Measurements from ENCODE around the gene NAA80. TPM values are rescaled to one million over a fixed set of nuclear protein-coding genes. Genes with fewer than 3 reads are reported as not detected.

The NAA80 gene
- total RNA-seq, 1 experiment from 2014 or later: 2.2 TPM

- DNase-seq (ENCODE audit: low read depth in 1 of 2, low spot score in 2 of 2): no peak
- no peaks in the 10 kb centered on the region for H3K27me3 ChIP-seq (replicated peaks)
- no peaks in the 10 kb centered on the region for H3K36me3 ChIP-seq
- no peak overlapping the region for H3K4me3 ChIP-seq
- H3K9me3 ChIP-seq (replicated peaks): no peaks in the 10 kb centered on the region
- H3K27ac ChIP-seq: no peak overlapping the region
- H3K4me1 ChIP-seq (replicated peaks): peaks cover 41% of the 10 kb centered on the region
Measured at GRCh38 chr3:50270422-50271224, 28.6 kb downstream of the NAA80 start.

DNA sequence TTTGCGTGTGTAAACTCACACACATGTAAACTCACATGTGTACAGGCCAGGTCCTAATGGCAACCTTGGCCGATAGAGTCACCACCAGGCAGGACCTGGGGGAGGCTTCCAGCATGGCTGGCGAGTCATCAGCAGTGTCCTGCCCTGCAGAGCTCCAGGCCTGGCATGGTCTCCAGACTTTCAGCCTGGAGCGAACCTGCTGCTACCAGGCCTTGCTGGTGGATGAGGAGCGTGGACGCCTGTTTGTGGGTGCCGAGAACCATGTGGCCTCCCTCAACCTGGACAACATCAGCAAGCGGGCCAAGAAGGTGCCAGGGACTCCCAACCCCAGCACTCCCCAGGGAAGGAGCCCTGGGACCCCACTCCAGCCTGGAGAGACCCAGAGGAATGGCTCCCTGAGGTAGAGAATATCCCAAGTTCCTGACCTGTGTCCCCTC lies 29.2 kb downstream of the NAA80 start:
- Histone ChIP-seq H3K4me1 (replicated peaks) (peaks cover 47% of the 10 kb centered on the region), H3K4me3 (no peak overlapping the region), H3K9me3 (replicated peaks) (no peaks in the 10 kb centered on the region), H3K36me3 (no peaks in the 10 kb centered on the region), H3K27me3 (replicated peaks) (no peaks in the 10 kb centered on the region), H3K27ac (no peak overlapping the region)
- DNase-seq (ENCODE audit: low read depth in 1 of 2, low spot score in 2 of 2): no peak

DNA sequence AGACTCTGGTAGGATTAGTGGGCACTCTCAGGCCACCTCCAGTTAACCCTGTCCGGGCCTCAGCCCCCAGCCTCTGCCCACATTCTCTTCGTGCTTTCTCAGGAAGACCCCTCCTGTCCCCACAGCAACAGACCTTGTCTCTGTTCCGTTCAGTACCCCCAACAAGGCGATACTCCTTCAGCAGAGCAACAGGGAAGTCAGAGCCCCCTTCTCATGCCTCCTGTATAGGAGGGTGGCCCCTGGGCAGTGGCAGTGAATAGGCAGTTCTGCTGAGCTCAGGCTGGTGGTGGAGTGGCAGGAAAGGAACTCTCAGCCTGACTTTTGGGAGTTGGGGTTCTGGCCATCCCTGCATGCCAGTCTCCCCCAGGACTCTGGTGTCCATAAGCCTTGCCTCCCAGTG lies 29.7 kb downstream of the NAA80 start:
- no peak overlapping the region for H3K4me3 ChIP-seq
- no peaks in the 10 kb centered on the region for H3K36me3 ChIP-seq
- no peak overlapping the region for H3K27ac ChIP-seq
- no peaks in the 10 kb centered on the region for H3K27me3 ChIP-seq (replicated peaks)
- H3K9me3 ChIP-seq (replicated peaks): no peaks in the 10 kb centered on the region
- H3K4me1 ChIP-seq (replicated peaks): peaks cover 53% of the 10 kb centered on the region
- no peak for DNase-seq (ENCODE audit: low read depth in 1 of 2, low spot score in 2 of 2)

DNA sequence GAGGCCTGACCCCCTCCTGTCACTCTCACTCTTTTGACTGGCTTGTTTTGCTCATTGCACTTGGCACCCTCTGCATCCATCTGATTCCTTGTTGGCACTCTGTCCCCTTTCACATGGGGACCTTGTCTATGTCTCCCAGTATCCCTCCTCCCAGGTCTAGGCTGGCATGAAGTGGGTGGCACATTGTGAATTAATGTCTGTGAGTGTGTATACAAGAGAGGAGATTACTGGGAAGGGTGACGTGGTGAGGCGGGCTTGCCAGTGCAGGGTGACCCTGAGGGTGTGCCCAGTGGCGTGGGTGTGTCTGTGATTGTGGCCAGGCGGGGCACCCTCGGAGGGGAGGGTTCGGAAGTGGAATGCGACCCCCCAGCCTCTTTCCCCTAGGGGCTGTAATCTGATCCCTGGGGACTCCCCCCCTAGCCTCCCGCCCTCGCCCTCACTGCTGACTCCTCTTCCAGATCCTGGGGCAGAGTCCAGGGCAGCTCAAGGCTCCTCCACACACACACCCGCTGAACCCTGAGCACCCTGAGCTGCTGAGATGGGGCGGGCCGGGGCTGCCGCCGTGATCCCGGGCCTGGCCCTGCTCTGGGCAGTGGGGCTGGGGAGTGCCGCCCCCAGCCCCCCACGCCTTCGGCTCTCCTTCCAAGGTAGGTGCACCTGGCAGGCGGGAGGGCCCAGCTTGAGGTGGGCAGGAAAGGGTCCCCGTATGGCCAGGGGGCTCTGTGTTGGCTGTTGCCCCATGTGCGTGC lies 30.3 kb downstream of the NAA80 start, which contains the start of gene SEMA3B:
Gene SEMA3B, plus strand, starts transcription at position 445 of the 749 bp plus-strand sequence. Its CDS starts 94 bp downstream, at position 539.
- DNase-seq (ENCODE audit: low read depth in 1 of 2, low spot score in 2 of 2): peak; percentile 52 to 74
- Histone ChIP-seq H3K36me3 (no peaks in the 10 kb centered on the region), H3K27me3 (replicated peaks) (no peaks in the 10 kb centered on the region), H3K27ac (no peak within 1 kb of the TSS), H3K4me1 (replicated peaks) (peaks cover 58% of the 10 kb centered on the region), H3K9me3 (replicated peaks) (no peaks in the 10 kb centered on the region), H3K4me3 (no peak within 1 kb of the TSS)

DNA sequence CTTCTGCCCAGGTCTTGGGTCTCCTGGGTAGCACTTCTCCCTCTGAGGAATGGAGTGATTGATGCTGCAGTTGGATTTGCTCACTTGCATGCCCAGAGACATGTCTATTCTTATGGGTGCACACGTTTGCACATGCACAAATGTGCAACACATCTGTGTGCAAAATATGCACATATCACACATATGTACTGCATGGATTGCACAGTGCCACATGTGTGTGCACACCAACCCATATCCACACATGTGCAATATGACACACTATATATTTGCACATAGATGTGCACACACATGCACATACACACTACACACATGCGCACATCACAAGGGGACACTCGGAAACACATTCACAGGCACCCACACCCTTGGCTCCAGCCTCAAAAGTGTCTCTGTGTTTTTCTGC lies 30.9 kb downstream of the NAA80 start:
- Histone ChIP-seq H3K27ac (no peak overlapping the region), H3K36me3 (no peaks in the 10 kb centered on the region), H3K27me3 (replicated peaks) (no peaks in the 10 kb centered on the region), H3K4me3 (no peak overlapping the region), H3K9me3 (replicated peaks) (no peaks in the 10 kb centered on the region), H3K4me1 (replicated peaks) (peaks cover 60% of the 10 kb centered on the region)
- no peak for DNase-seq (ENCODE audit: low read depth in 1 of 2, low spot score in 2 of 2)

GRCh38 chr3:50267280-50267913 lies 31.8 kb downstream of the NAA80 start:
- no peaks in the 10 kb centered on the region for H3K9me3 ChIP-seq (replicated peaks)
- no peak overlapping the region for H3K27ac ChIP-seq
- no peak for DNase-seq (ENCODE audit: low read depth in 1 of 2, low spot score in 2 of 2)
- H3K36me3 ChIP-seq: no peaks in the 10 kb centered on the region
- peaks cover 56% of the 10 kb centered on the region for H3K4me1 ChIP-seq (replicated peaks)
- no peaks in the 10 kb centered on the region for H3K27me3 ChIP-seq (replicated peaks)
- H3K4me3 ChIP-seq: peak overlapping the region; percentile 16; the same call in 1 of the 2 replicates

GRCh38 chr3:50266836-50267235 lies 32.4 kb downstream of the NAA80 start:
- H3K9me3 ChIP-seq (replicated peaks): no peaks in the 10 kb centered on the region
- H3K36me3 ChIP-seq: peaks cover under 1% of the 10 kb centered on the region; the same call in 1 of the 2 replicates
- H3K27ac ChIP-seq: no peak overlapping the region
- no peak overlapping the region; the same call in 1 of the 2 replicates for H3K4me3 ChIP-seq
- H3K27me3 ChIP-seq (replicated peaks): no peaks in the 10 kb centered on the region
- H3K4me1 ChIP-seq (replicated peaks): peaks cover 56% of the 10 kb centered on the region
- no peak for DNase-seq (ENCODE audit: low read depth in 1 of 2, low spot score in 2 of 2)

DNA sequence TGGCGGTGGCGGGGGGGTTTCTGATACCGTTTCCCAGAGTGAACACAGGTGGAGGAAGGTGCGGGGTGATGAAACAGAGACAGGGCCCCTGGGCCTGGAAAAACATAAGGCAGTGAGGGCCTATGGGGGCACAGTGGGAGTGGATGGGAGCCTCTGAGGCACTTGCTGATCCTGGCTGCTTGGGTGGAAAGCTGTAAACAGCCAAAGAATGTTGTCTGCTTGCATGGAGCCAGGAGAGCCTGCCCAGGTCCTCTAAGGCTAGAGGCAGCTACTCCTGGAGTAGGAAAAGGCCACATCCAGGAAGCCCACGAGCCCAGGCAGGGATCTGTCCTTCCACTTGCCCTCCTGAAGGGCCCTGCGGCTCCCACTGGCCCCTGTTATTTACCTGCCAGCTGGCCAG lies 33.2 kb downstream of the NAA80 start:
- Histone ChIP-seq H3K4me3 (no peak overlapping the region), H3K4me1 (replicated peaks) (peaks cover 61% of the 10 kb centered on the region), H3K36me3 (peaks cover 3% of the 10 kb centered on the region; the same call in 1 of the 2 replicates), H3K27me3 (replicated peaks) (no peaks in the 10 kb centered on the region), H3K27ac (no peak overlapping the region), H3K9me3 (replicated peaks) (no peaks in the 10 kb centered on the region)
- no peak for DNase-seq (ENCODE audit: low read depth in 1 of 2, low spot score in 2 of 2)

- Histone ChIP-seq H3K36me3 (peaks cover 7% of the 10 kb centered on the region; the same call in 1 of the 2 replicates), H3K4me1 (replicated peaks) (peaks cover 65% of the 10 kb centered on the region), H3K27ac (peak overlapping the region; percentile 72), H3K9me3 (replicated peaks) (no peaks in the 10 kb centered on the region), H3K27me3 (replicated peaks) (no peaks in the 10 kb centered on the region), H3K4me3 (no peak overlapping the region)
- DNase-seq (ENCODE audit: low read depth in 1 of 2, low spot score in 2 of 2): no peak
Measured at GRCh38 chr3:50265571-50265970, 33.6 kb downstream of the NAA80 start.

DNA sequence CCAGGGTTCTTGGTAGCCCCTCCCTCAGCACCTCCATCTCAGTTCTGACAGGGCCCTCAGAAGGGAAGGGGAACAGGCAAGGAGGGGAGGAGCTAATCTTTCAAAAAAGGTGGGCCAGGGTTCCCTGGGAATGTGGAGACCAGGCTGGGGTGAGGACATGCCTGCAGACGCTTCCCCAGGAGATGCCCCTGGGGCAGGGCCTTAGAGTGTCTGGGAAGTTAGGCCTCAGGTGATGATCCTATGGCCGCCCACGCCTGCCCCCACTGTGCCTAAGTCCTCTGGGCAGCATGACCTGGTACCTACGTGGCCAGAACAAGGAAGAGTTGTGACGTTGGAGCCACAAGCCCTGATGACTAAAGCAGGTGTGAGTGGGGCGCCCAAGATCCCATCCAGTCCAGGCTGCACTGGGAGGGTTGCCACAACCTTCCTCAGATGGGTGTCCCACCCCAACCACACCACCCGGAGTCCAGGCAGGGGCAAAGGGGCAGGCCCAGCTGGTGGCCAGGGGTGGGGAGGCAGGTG lies 34.2 kb downstream of the NAA80 start:
- Histone ChIP-seq H3K9me3 (replicated peaks) (no peaks in the 10 kb centered on the region), H3K27me3 (replicated peaks) (no peaks in the 10 kb centered on the region), H3K27ac (peak overlapping the region; percentile 72), H3K36me3 (peaks cover 7% of the 10 kb centered on the region; the same call in 1 of the 2 replicates), H3K4me1 (replicated peaks) (peaks cover 66% of the 10 kb centered on the region), H3K4me3 (no peak overlapping the region)
- no peak for DNase-seq (ENCODE audit: low read depth in 1 of 2, low spot score in 2 of 2)

- Histone ChIP-seq H3K36me3 (peaks cover 11% of the 10 kb centered on the region), H3K4me1 (replicated peaks) (peaks cover 65% of the 10 kb centered on the region), H3K9me3 (replicated peaks) (no peaks in the 10 kb centered on the region), H3K27me3 (replicated peaks) (no peaks in the 10 kb centered on the region), H3K4me3 (no peak overlapping the region), H3K27ac (peak overlapping the region; percentile 72)
- peak; percentile 91 to 92 for DNase-seq (ENCODE audit: low read depth in 1 of 2, low spot score in 2 of 2)
Measured at GRCh38 chr3:50264383-50264963, 34.7 kb downstream of the NAA80 start.

DNA sequence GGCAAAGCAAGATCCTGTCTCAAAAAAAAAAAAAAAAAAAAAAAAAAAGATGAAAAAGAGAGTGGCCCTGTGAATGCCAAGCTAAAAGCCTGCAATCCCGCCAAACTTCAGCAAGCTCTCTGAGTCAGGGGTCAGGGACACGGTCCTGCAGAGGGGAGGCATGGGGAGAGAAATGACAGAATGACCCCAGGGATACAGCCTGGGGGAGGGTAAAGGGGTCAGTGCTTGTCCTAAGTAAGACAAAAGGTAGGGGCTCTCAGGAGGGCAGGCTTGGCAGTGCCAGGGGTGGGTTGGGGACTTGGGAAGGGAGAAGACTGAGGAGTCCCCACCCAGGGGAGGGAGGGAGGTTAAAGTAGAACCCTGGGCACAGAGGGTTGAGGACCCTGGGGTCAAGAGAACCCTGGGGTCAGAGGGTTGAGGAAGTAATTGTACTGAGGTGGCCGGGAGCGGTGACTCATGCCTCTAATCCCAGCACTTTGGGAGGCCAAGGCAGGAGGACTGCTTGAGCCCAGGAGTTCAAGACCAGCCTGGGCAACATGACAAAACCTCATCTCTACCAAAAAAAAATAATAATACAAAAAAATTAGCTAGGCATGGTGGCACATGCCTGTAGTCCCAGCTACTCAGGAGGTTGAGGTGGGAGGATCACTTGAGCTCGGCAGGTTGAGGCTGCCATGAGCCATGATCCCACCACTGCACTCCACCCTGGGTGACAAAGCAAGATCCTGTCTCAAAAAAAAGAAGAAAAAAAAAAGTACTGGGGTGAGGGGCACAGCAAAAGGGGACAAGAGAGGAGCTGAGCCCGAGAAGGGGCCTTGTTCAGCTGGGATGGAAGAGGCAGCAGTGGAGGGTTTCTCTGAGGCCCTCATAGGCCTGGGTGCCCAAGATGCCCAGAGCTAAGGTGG lies 35.5 kb downstream of the NAA80 start:
- no peak overlapping the region for H3K4me3 ChIP-seq
- H3K4me1 ChIP-seq (replicated peaks): peaks cover 58% of the 10 kb centered on the region
- peaks cover 17% of the 10 kb centered on the region for H3K36me3 ChIP-seq
- H3K9me3 ChIP-seq (replicated peaks): no peaks in the 10 kb centered on the region
- no peak for DNase-seq (ENCODE audit: low read depth in 1 of 2, low spot score in 2 of 2)
- H3K27ac ChIP-seq: peak overlapping the region; percentile 30
- H3K27me3 ChIP-seq (replicated peaks): no peaks in the 10 kb centered on the region

Data from SJSA1 (cell line).